Nephron progenitor cell (in vitro differentiated cells): ENCODE results near the gene ZNF451.

Experiments used
- DNase-seq: peaks from one replicate; pipeline ENCODE4 v3.0.0; 2021
- H3K27ac Mint-ChIP-seq: 2 replicates; pipeline ENCODE4 v1.8.0; 2021; ENCODE audit warnings: mild to moderate bottlenecking, moderate library complexity, mixed read lengths
- H3K27me3 Mint-ChIP-seq: 2 replicates; pipeline ENCODE4 v1.8.0; 2021; ENCODE audit warnings: mild to moderate bottlenecking, low read depth, mixed read lengths; ENCODE audit not compliant: poor library complexity
- H3K36me3 Mint-ChIP-seq: 2 replicates; pipeline ENCODE4 v1.8.0; 2021; ENCODE audit warnings: low read depth, mixed read lengths
- H3K4me1 Mint-ChIP-seq: 2 replicates; pipeline ENCODE4 v1.8.0; 2021; ENCODE audit warnings: mixed read lengths
- H3K4me3 Mint-ChIP-seq: 2 replicates; pipeline ENCODE4 v1.8.0; 2021; ENCODE audit warnings: mild to moderate bottlenecking, moderate library complexity, mixed read lengths
- H3K9me3 Mint-ChIP-seq: 2 replicates; pipeline ENCODE4 v1.8.0; 2021; ENCODE audit warnings: mild to moderate bottlenecking, moderate library complexity, mixed read lengths
- CTCF ChIP-seq: fragments of 200-600 bp; sonication (generic); IDR thresholded peaks from 2 replicates; pipeline ENCODE4 v1.5.0; 2021; ENCODE audit warnings: antibody characterized with exemption

Gene ZNF451

GRCh38 chr6:57123111-57123510, 33.1 kb downstream of the ZNF451 start:
- peaks cover 66% of the 10 kb centered on the region for H3K36me3 Mint-ChIP-seq
- DNase-seq, result no peak
- H3K4me3 Mint-ChIP-seq, result no peak overlapping the region
- H3K9me3 Mint-ChIP-seq, result peaks cover 38% of the 10 kb centered on the region
- no peaks in the 10 kb centered on the region for H3K27me3 Mint-ChIP-seq
- H3K27ac Mint-ChIP-seq, result no peak overlapping the region
- no peak for TF ChIP-seq CTCF
- no peaks in the 10 kb centered on the region for H3K4me1 Mint-ChIP-seq

GRCh38 chr6:57127763-57128162, 37.8 kb downstream of the ZNF451 start:
- H3K9me3 Mint-ChIP-seq, result peaks cover 3% of the 10 kb centered on the region
- TF ChIP-seq CTCF, result no peak
- H3K4me1 Mint-ChIP-seq, result no peaks in the 10 kb centered on the region
- no peak overlapping the region for H3K27ac Mint-ChIP-seq
- no peaks in the 10 kb centered on the region for H3K27me3 Mint-ChIP-seq
- no peak for DNase-seq
- H3K36me3 Mint-ChIP-seq, result peaks cover 19% of the 10 kb centered on the region
- no peak overlapping the region for H3K4me3 Mint-ChIP-seq

- peaks cover 21% of the 10 kb centered on the region for H3K36me3 Mint-ChIP-seq
- no peak for TF ChIP-seq CTCF
- no peak for DNase-seq
- H3K9me3 Mint-ChIP-seq, result no peaks in the 10 kb centered on the region
- H3K4me3 Mint-ChIP-seq, result no peak overlapping the region
- H3K4me1 Mint-ChIP-seq, result no peaks in the 10 kb centered on the region
- H3K27me3 Mint-ChIP-seq, result no peaks in the 10 kb centered on the region
- no peak overlapping the region for H3K27ac Mint-ChIP-seq
Measured at GRCh38 chr6:57130661-57131177, 40.7 kb downstream of the ZNF451 start.

- H3K9me3 Mint-ChIP-seq, result no peaks in the 10 kb centered on the region
- H3K4me1 Mint-ChIP-seq, result no peaks in the 10 kb centered on the region
- peaks cover 42% of the 10 kb centered on the region for H3K36me3 Mint-ChIP-seq
- H3K4me3 Mint-ChIP-seq, result no peak overlapping the region
- no peak overlapping the region for H3K27ac Mint-ChIP-seq
- DNase-seq, result no peak
- H3K27me3 Mint-ChIP-seq, result no peaks in the 10 kb centered on the region
- TF ChIP-seq CTCF, result no peak
Measured at GRCh38 chr6:57134954-57135353, 45.0 kb downstream of the ZNF451 start.

GRCh38 chr6:57135885-57136284, 45.9 kb downstream of the ZNF451 start:
- H3K4me3 Mint-ChIP-seq, result no peak overlapping the region
- H3K4me1 Mint-ChIP-seq, result no peaks in the 10 kb centered on the region
- no peak overlapping the region for H3K27ac Mint-ChIP-seq
- no peaks in the 10 kb centered on the region for H3K9me3 Mint-ChIP-seq
- no peak for TF ChIP-seq CTCF
- peaks cover 46% of the 10 kb centered on the region for H3K36me3 Mint-ChIP-seq
- H3K27me3 Mint-ChIP-seq, result no peaks in the 10 kb centered on the region
- DNase-seq, result no peak

GRCh38 chr6:57137350-57137749, 47.4 kb downstream of the ZNF451 start:
- Mint-ChIP-seq H3K27me3 (no peaks in the 10 kb centered on the region), H3K4me1 (no peaks in the 10 kb centered on the region), H3K9me3 (no peaks in the 10 kb centered on the region), H3K4me3 (no peak overlapping the region), H3K27ac (no peak overlapping the region), H3K36me3 (peaks cover 58% of the 10 kb centered on the region)
- no peak for TF ChIP-seq CTCF
- no peak for DNase-seq
